HAP-1 (cell line): ENCODE measurements around the gene HPS5.

Source experiments
- DNase-seq, 2 experiments: peaks; one replicate each; pipeline ENCODE4 v3.0.0-alpha.2; 2016 to 2020; ENCODE audit warnings: low spot score in 2 of 2
- H3K27me3 ChIP-seq: fragments of 250-450 bp; sonication (Bioruptor Pico); 2 replicates; pipeline ENCODE4 v1.5.1; 2020; ENCODE audit warnings: low read depth, mild to moderate bottlenecking, moderate library complexity
- H3K36me3 ChIP-seq: fragments of 250-450 bp; sonication (Bioruptor Pico); replicated peaks from 2 replicates; pipeline ENCODE4 v1.5.1; 2020; ENCODE audit warnings: mild to moderate bottlenecking
- H3K4me1 ChIP-seq: fragments of 250-450 bp; sonication (Bioruptor Pico); 2 replicates; pipeline ENCODE4 v1.5.1; 2020; ENCODE audit warnings: mild to moderate bottlenecking
- H3K4me3 ChIP-seq: fragments of 250-450 bp; sonication (Bioruptor Pico); 2 replicates; pipeline ENCODE4 v1.5.1; 2020; ENCODE audit warnings: mild to moderate bottlenecking, moderate library complexity
- H3K9me3 ChIP-seq: fragments of 250-450 bp; sonication (Bioruptor Pico); 2 replicates; pipeline ENCODE4 v1.5.1; 2020; ENCODE audit warnings: mild to moderate bottlenecking, moderate library complexity
- in situ Hi-C: fragments of 300-500 bp; cut with MboI; formaldehyde crosslinking; loops from 3 replicates; pipeline ENCODE4 v1.14.3; 2020; ENCODE audit warnings: low sequenced_read_pairs, inconsistent platforms, mixed read lengths

HPS5 gene

DNA sequence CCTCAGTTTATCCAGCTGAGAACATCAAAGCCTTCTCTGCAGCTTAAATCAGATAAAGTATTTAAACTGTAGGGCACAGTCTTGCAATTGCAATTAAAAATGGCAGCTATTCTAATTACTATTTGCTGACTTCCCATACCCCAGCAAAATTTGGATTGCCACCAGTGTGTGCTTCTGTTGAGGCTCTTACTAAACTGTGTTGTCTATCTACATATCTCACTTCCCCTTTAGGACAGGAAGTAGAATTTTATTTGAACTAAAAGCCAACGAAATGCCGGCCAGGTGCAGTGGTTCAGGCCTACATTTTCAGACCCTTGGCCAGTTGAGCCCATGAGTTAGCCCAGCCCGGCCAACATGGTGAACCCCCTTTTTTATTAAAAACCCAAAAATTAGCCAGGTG lies 92.4 kb downstream of the HPS5 start:
- no peaks in the 10 kb centered on the region for H3K36me3 ChIP-seq
- H3K4me3 ChIP-seq: no peak overlapping the region
- H3K4me1 ChIP-seq: no peaks in the 10 kb centered on the region
- in situ Hi-C loops: no loop called here
- no peak for DNase-seq
- no peaks in the 10 kb centered on the region for H3K9me3 ChIP-seq
- H3K27me3 ChIP-seq: 0 out of 2 replicates have a peak, but pooled peaks cover 1% of the 10 kb centered on the region
